ENCODE measurements around the gene BCKDHA.
"Not testable (repeated sequence)": the region's sequence is repeated elsewhere in the genome, so short reads cannot be mapped to it uniquely, and the experiment has no call there.

The BCKDHA gene

DNA sequence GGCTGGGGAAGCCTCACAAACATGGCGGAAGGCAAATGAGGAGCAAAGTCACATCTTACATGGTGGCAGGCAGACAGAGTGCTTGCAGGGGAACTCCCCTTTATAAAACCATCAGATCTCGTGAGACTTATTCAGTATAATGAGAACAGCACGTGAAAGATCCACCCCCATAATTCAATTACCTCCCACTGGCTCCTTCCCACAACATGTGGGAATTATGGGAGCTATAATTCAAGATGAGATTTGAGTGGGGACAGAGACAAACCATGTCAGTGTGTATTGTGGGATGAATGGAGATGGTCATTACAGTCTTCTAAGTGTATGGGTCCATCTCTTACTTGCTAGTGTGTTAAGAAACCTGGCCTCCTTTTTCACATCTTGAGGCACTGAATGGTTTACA is 4.4 kb downstream of the BCKDHA start:
- no peak for DNase-seq (ENCODE audit: low read depth in 3 of 3, low spot score in 1 of 3)

DNA sequence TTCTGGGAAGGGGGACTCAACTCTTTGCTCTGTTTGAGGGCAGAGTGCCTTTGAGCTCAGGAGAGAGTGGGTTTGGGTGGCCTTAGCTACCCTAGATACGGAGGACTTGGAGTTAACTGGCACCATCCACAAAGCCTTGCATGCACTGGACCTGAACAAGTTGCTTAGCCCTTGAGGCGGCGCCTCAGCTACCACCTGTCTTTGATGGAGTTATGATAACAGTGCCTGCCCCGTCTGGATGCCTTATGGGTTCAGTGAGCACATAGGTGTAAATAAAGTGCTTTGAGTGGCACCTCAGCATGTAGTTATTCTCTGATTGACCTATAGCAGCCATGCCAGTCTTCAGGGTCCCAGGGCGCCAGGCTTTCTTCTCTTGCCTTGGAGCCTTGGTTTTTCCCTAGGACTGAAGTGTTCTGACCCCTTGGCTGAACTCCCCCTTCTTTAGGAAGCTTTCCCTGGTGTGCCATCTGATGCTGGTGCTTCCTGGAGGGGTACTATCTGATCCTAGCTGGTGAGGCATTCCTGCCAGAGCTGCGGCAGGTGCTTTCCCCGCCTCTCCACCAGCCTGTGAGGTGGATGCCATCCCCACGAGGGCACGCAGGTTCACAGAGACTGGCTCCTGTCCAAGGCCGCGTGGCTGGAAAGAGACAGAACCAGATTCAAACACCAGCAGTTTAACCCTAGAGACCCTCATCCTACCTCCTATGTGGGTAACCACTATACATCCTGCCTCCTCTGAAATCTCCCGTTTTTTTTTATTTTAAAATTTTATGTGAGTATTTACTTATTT is 5.8 kb downstream of the BCKDHA start:
- DNase-seq (ENCODE audit: low read depth in 3 of 3, low spot score in 1 of 3): no peak

DNA sequence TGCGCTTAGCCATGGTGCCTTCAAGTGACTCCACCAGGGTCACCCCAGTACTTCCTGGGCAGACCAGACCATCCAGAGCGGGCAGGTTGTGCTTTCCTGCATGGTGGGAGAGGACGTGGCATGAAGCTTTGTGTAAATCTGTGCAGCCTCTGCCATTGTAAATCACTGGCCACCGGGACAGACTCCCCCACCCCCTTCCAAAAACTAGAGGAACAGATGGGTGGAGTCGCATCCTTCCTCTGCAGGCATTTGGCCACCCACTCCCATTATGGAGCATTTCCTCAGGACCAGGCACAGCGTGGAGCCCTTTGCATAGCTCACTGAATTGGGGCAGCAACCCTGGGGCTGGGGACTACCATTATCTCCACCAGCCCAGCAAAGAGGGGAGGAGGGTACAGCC is 8.2 kb downstream of the BCKDHA start:
- DNase-seq (ENCODE audit: low read depth in 3 of 3, low spot score in 1 of 3): no peak

DNA sequence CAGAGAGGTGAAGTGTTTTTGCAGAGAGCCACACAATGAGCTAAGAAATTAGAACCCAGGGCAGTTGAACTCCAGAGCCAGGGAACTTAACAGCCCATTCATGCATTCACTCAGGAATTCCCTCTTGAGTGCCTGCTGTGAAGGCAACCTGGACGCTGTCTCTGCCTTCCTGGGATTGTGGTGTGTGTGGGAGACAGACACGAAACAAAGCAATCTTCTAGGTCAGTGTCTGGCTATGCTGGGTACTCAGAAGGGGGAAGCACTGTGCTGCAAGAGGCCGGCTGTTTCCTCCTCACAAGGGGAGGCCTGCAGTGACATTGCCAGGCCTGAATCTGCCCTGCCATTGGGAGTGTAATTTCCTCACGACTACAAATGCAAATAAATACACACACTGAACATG is 9.7 kb downstream of the BCKDHA start:
- DNase-seq (ENCODE audit: low read depth in 3 of 3, low spot score in 1 of 3): no peak

DNA sequence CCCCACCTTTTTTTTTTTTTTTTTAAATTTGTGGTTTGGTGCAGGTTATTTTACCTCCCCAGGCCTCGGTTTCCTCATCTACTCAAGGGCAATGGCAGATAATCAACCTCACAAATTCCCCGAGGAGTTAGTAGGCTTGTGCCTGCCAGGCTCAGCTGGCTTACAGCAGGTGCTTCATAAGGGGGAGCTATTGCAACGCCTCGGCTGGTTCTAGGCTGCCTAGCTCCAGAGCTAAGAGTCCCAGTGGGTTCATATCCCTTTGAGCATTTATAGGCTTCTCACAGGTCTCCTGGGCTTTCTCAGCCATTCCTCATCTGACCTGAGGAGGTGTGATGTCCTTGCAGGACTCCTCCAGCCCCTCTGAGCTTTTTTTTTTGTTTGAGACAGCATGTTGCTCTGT is 10.6 kb downstream of the BCKDHA start:
- no peak for DNase-seq (ENCODE audit: low read depth in 3 of 3, low spot score in 1 of 3)

DNA sequence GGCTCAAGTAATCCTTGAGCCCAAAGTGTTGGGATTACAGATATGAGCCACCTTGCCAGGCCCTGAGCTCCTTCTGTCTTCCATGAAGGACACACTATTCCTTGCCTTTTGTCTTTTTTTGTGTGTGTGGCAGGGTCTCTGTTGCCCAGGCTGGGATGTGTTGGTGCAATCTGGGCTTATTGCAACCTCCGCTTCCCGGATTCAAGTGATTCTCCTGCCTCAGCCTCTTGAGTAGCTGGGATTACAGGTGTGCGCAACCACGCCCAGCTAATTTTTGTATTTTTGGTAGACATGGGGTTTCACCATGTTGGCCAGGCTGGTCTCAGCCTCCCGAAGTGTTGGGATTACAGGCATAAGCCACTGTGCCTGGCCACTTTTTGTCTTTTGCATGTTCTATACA is 11.2 kb downstream of the BCKDHA start:
- DNase-seq (ENCODE audit: low read depth in 3 of 3, low spot score in 1 of 3): not testable (repeated sequence)

DNA sequence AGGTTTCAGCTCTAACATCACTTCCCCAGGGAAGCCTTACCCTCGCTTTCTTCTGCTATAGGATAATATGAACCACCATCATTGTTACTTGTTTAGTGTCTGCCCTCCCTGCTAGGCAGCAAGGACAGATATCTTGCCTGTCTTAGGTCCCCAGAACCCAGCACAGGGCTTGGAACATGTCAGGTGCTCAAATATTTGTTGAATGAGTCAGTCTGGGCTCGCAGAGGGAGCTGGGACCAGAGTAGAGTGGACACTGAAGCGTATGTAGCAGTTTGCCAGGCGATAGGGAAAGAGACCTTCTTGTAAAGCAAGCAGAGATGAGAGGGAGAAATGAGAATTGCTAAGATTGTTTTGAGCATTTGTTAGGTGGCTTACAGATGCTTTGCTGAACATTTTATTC is 11.7 kb downstream of the BCKDHA start:
- no peak for DNase-seq (ENCODE audit: low read depth in 3 of 3, low spot score in 1 of 3)

DNA sequence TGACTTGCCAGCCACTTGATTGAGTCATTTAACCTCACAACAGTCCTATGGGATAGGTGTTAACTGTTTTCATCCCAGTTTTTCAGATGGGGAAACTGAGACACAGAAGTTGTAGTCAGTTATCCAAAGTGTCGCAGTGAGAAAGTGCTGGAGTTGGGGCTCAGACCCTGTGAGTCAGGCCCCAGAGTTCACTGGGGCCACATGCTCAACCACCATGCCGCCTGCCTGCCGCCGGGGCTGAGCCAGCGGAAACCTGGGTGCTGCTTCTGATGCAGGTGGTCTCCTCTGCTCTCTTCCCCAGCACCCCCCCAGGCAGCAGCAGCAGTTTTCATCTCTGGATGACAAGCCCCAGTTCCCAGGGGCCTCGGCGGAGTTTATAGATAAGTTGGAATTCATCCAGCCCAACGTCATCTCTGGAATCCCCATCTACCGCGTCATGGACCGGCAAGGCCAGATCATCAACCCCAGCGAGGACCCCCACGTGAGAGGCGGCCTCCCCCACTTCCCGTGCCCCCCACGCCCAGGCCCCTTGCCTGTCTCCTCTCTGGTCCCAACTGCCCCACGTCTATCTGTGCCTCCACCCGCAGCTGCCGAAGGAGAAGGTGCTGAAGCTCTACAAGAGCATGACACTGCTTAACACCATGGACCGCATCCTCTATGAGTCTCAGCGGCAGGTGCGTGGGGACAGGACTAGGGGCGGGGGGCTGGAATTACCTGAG is 12.9 kb downstream of the BCKDHA start:
- DNase-seq (ENCODE audit: low read depth in 3 of 3, low spot score in 1 of 3): no peak

DNA sequence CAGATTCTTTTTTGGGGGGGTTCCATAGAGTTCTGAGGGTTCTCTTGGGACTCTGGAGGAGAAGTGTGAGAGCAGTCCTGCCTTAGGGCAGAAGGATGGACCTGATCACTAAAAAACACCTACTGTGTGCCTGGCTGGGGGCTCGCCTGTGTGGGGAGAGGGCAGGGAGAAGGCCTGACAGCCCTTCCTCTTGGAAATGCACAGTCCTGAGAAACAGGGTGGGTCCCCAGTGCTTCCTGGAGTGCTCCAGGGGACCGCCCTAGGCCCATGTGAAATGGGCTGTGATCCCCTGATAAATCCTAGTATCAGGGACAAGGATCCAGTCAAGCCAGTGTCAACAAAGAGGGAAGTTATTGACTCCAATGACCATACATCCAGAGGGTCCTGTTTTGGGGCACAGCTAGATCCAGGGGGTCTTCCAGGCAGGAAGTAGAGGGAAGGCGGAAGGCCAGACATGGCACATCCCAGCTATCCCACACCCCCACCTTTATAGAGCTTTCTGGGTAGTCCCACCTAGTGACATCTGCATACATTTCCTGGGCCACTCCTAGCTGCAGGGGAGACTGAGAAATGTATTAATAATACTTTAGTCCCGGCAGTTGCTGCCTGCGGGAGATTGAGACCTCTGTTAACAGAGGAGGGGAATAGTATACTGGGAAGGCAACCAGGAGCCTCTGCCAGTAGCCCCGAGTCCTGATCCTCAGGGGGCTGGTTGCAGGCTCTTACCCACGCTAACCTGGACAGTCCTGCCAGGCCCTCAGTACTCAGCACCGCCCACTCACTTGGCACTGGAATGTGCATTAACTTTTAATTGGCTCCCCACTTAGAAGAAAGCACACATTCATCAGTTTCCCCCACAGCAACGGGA is 13.7 kb downstream of the BCKDHA start:
- DNase-seq (ENCODE audit: low read depth in 3 of 3, low spot score in 1 of 3): no peak

DNA sequence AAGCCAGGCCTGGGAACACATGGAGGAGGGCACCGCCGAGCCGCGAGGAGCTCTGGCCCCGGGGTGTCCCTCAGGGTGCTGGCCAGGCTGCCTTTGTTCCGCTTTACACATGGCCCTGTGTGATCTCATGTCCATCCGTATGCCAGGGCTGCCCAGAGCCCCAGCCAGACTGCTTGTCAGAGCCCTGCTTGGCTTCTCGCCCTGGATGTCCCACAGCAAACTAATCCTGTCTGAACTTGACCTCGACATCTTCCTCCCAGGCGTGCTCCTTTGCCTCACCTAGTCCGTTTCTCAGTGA is 14.3 kb downstream of the BCKDHA start:
- no peak for DNase-seq (ENCODE audit: low read depth in 3 of 3, low spot score in 1 of 3)

DNA sequence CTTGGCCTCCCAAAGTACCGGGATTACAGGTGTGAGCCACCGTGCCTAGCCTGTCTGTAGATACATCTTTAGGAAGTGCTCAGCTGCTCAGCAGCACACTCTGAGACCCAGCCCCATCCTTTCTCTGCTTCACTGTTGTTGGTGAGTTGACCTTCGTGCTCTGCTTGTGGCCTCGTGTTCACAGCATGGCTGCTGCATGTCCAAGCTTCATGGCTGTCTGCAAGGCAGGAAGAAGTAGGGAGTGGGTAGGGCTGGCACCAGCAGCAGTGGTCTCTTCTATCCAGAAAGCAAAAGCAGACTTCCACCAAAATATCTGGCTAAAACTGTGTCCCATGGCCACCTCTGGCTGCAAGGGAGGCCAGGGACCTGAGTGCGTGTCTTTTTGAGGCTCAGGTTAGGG is 15.3 kb downstream of the BCKDHA start:
- DNase-seq (ENCODE audit: low read depth in 3 of 3, low spot score in 1 of 3): no peak

DNA sequence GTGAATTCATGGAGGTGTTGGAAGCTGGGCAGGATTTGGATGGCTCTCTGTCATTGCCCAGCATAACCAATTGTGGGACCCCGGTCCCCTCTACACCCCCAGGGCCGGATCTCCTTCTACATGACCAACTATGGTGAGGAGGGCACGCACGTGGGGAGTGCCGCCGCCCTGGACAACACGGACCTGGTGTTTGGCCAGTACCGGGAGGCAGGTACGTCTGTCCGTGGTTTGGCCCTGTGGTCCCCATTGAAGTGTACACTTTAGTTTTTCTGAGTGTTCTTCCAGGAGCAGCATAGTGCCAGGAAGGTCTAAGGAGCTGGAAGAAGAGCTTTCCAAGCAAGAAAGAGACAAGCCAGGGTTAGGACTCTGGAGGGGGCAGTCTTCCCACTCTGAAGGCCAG is 16.3 kb downstream of the BCKDHA start:
- DNase-seq (ENCODE audit: low read depth in 3 of 3, low spot score in 1 of 3): no peak

DNA sequence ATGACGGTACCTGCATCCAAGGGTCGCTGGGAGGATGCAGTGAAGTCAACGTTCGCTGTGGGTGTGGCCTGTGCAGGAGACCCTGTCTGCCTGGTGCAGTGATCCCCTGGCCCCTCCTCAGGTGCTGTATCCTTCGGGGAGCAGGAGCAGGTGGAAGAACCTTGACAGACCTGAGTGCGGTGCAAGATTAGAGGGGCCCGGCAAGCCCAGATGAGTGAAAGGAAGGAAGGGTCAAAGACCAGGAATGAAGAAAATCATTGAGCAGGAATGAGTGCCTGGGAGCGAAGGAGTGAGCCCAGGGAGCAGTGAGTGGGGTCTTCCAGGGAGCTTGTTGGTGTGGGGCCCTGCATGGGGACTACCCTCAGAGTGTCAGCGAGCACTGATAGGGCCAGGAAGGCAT is 16.8 kb downstream of the BCKDHA start:
- no peak for DNase-seq (ENCODE audit: low read depth in 3 of 3, low spot score in 1 of 3)

DNA sequence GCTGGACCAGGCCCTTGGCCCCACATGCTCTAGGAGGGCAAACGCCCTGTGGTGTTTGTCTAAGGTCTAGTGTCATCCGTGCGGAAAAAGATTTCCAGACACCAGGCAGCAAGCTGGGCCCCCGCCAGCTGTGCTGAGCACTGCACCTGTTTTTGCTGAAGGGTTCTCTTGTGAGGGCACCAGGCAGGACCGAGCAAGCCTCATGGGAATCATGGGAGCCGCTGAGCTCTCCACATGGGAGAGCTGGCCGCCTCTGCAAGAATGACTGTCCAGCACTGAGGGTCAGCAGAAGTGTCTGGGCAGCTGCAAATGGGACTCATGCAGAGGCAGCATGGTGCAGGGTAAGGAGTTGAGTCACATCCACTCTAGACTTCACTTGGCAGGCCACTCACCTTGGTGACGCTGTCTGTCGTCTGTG is 17.5 kb downstream of the BCKDHA start:
- no peak for DNase-seq (ENCODE audit: low read depth in 3 of 3, low spot score in 1 of 3)

DNA sequence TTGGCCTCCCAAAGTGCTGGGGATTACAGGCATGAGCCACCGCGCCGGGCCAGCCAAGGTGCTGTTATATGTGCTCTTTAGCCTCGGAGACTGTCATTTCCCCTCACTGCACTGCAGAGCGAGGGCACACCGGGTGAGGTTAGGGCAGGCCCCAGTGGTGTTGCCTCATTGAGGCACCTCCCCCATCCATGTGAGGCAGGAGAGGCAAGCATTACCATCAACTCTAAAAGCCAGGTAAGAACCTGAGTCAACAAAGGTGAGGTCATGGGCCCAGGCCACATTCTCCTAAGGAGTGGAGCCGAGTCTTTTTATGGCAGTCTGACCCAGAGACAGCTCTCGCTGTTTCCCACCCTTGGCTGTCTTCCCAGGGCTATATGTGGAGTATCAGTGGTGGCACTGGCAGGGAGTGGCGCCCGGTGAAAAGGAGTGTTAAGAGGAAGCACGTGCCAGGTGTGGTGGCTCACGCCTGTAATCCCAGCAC is 18.6 kb downstream of the BCKDHA start:
- no peak for DNase-seq (ENCODE audit: low read depth in 3 of 3, low spot score in 1 of 3)

DNA sequence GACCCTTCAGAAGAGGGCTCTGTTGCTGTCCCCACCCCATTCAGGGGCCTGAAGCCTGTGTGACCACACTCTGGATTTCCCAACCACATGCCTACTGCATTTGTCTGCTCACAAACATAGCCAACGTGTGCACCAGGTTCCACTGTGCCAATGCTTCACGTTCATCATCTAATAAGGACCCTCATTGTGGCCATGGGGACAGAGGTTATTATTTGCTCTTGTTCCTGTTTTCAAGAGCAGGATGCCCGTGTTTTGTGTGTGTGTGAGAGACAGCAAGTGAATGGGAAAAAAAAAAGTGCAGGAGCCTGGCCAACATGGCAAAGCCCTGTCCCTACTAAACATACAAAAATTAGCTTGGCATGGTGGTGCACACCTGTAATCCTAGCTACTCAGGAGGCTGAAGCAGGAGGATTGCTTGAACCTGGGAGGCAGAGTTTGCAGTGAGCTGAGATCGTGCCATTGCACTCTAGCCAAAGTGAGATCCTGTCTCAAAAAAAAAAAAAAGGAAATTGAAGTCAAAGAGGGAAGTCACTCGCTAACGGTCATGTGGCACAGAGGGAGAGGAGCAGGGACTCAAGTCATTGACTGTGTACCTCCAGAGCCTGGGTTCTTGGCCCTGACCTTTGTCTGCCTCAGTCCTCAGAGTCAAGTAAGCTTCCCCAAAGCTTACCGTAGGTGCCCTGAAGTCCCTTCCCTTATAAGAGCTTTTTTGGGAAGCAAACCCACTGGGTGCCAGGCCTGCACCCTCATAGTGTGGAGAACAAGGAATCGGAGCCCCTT is 22.7 kb downstream of the BCKDHA start:
- no peak for DNase-seq (ENCODE audit: low read depth in 3 of 3, low spot score in 1 of 3)

DNA sequence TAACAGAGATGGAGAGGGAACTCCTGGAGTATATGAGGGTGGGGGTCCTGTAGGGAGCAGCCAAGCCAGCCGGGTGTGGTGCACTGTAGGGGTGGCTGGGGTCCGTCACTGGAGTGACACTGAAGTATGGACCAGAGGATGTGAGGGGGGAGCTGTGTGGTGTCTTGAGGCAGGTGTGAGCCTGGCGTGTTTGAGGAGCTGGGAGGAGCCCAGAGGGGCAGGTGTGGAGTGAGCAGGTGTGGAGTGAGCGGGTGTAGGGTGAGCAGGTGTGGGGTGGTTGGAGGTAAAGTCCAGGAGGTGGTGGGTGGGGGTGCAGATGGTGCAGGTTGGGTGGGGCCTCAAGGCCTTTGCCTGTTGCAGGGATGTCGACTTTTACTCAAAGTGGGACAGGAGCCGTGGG is 23.7 kb downstream of the BCKDHA start:
- no peak for DNase-seq (ENCODE audit: low read depth in 3 of 3, low spot score in 1 of 3)

DNA sequence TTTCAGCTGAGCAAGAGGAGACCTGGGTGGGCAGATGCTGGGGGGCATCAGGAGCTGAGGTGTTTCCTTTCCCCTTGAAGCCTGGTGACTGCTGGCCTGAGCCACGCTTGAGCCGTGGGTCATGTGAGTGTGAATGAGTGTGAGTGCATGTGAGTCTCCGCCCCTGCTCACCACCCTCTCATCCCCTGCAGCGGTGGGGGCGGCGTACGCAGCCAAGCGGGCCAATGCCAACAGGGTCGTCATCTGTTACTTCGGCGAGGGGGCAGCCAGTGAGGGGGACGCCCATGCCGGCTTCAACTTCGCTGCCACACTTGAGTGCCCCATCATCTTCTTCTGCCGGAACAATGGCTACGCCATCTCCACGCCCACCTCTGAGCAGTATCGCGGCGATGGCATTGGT is 24.4 kb downstream of the BCKDHA start:
- DNase-seq (ENCODE audit: low read depth in 3 of 3, low spot score in 1 of 3): no peak

DNA sequence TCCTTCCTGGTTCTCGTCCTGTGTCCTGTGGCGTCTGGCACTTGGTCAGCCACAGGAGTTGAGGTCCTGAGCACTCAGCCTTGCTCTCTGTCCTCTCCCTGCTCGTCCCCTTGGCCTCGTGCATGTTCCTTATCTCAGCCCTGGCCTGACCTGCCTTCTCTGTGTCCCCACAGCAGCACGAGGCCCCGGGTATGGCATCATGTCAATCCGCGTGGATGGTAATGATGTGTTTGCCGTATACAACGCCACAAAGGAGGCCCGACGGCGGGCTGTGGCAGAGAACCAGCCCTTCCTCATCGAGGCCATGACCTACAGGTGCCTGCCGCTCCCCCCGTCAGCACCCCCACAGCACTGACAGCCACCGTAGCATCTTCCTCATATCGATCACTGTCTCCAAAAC is 24.8 kb downstream of the BCKDHA start:
- no peak for DNase-seq (ENCODE audit: low read depth in 3 of 3, low spot score in 1 of 3)

DNA sequence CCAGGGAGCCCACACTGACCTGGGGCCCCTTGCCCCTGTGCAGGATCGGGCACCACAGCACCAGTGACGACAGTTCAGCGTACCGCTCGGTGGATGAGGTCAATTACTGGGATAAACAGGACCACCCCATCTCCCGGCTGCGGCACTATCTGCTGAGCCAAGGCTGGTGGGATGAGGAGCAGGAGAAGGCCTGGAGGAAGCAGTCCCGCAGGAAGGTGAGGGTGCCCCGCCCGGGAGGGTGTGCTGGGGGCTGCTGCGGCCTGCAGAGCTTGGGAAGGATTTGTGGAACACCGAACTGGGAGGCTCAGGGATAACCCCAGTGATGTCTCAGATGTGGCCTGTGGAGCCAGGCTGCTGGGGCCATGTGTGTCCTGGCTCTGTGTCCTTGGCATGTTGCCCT is 25.3 kb downstream of the BCKDHA start:
- no peak for DNase-seq (ENCODE audit: low read depth in 3 of 3, low spot score in 1 of 3)

Data from stimulated activated CD4-positive, alpha-beta T cell treated with anti-CD3 and anti-CD28 coated beads, TNF-alpha, amount 100 ng/mL, for 1 hour (primary cell).